ENCODE results near the gene PARD3B. TPM values are rescaled to one million over a fixed set of nuclear protein-coding genes. Genes with fewer than 3 reads are reported as not detected.

Gene PARD3B
- total and polyA plus RNA-seq, 2 experiments from 2014 or later, result 3.5 to 4.4 TPM

- DNase-seq (ENCODE audit: low spot score), result no peak
- Mint-ChIP-seq H3K27me3 (ENCODE audit: insufficient read depth, low read depth, poor library complexity) (peaks cover 3% of the 10 kb centered on the region), H3K27ac (no peak overlapping the region), H3K36me3 (ENCODE audit: low read depth) (no peaks in the 10 kb centered on the region), H3K9me3 (no peaks in the 10 kb centered on the region), H3K4me3 (no peak overlapping the region), H3K4me1 (no peaks in the 10 kb centered on the region)
- H2AFZ ChIP-seq, result peak overlapping the region; percentile 66; the same call in 1 of the 2 replicates
- ATAC-seq, result no peak
- no peak overlapping the region for H3K4me2 ChIP-seq
- H3K27ac ChIP-seq (ENCODE audit: low read depth), result no peak overlapping the region
- H3F3A ChIP-seq (replicated peaks; ENCODE audit: low read depth), result no peaks in the 10 kb centered on the region
- peaks cover 3% of the 10 kb centered on the region for H3K9me2 ChIP-seq (ENCODE audit: insufficient read depth)
- H4K20me1 ChIP-seq (replicated peaks; ENCODE audit: insufficient read depth), result no peaks in the 10 kb centered on the region
- TF ChIP-seq NANOG (IDR thresholded peaks at IDR 0.05; ENCODE audit: borderline replicate concordance), result no peak
- H3K79me2 ChIP-seq (replicated peaks; ENCODE audit: insufficient read depth), result no peaks in the 10 kb centered on the region
- no peaks in the 10 kb centered on the region for H3K4me1 ChIP-seq (ENCODE audit: insufficient read depth)
- H3K36me3 ChIP-seq (ENCODE audit: insufficient read depth), result no peaks in the 10 kb centered on the region
- H3K4me3 ChIP-seq, result no peak overlapping the region
- H3K27me3 ChIP-seq (ENCODE audit: insufficient read depth), result no peaks in the 10 kb centered on the region
Measured at GRCh38 chr2:205171261-205171940, 626.1 kb downstream of the PARD3B start.

GRCh38 chr2:205175831-205176230, 630.6 kb downstream of the PARD3B start:
- Histone ChIP-seq H3K4me2 (no peak overlapping the region), H3K9me2 (ENCODE audit: insufficient read depth) (no peaks in the 10 kb centered on the region), H3K27me3 (ENCODE audit: insufficient read depth) (no peaks in the 10 kb centered on the region), H3K4me1 (ENCODE audit: insufficient read depth) (peaks cover 6% of the 10 kb centered on the region; the same call in 1 of the 2 replicates), H3K79me2 (replicated peaks; ENCODE audit: insufficient read depth) (no peaks in the 10 kb centered on the region), H3F3A (replicated peaks; ENCODE audit: low read depth) (no peaks in the 10 kb centered on the region), H3K27ac (ENCODE audit: low read depth) (peak overlapping the region; percentile 8; the same call in 1 of the 2 replicates), H3K4me3 (no peak overlapping the region), H4K20me1 (replicated peaks; ENCODE audit: insufficient read depth) (no peaks in the 10 kb centered on the region), H3K36me3 (ENCODE audit: insufficient read depth) (no peaks in the 10 kb centered on the region), H2AFZ (no peak overlapping the region; the same call in 1 of the 2 replicates)
- Mint-ChIP-seq H3K4me3 (no peak overlapping the region), H3K9me3 (no peaks in the 10 kb centered on the region), H3K4me1 (peaks cover 6% of the 10 kb centered on the region), H3K27ac (no peak overlapping the region), H3K36me3 (ENCODE audit: low read depth) (no peaks in the 10 kb centered on the region), H3K27me3 (ENCODE audit: insufficient read depth, low read depth, poor library complexity) (no peaks in the 10 kb centered on the region)
- ATAC-seq (no peak), DNase-seq (ENCODE audit: low spot score) (no peak)
- no peak for TF ChIP-seq ZNF331 (CRISPR knock-in tag; IDR thresholded peaks at IDR 0.05; ENCODE audit: low read depth)
- TF ChIP-seq REST (IDR thresholded peaks at IDR 0.05; ENCODE audit: unreplicated experiment), result no peak
- TF ChIP-seq ZNF462 (CRISPR knock-in tag; IDR thresholded peaks at IDR 0.05), result no peak
- TF ChIP-seq STAT1 (IDR thresholded peaks at IDR 0.05; ENCODE audit: unreplicated experiment), result no peak
- TF ChIP-seq JUNB (IDR thresholded peaks at IDR 0.05; ENCODE audit: unreplicated experiment), result no peak
- no peak for TF ChIP-seq CTCF (conservative IDR thresholded peaks at IDR 0.05; ENCODE audit: low read depth in 2 of 2)
- no peak for TF ChIP-seq POLR2AphosphoS5 (IDR thresholded peaks at IDR 0.05; ENCODE audit: low read depth)
- TF ChIP-seq ZNF114 (CRISPR knock-in tag; IDR thresholded peaks at IDR 0.05), result no peak
